GM19324 (cell line): ENCODE measurements around the gene SEMA3D.

ENCODE experiments used
- ATAC-seq: cut with Tn5 transposase; IDR thresholded peaks from one replicate; pipeline ENCODE4 v1.9.1; 2021; ENCODE audit warnings: mild to moderate bottlenecking, moderate library complexity; ENCODE audit not compliant: unreplicated experiment, low FRiP score

SEMA3D gene

DNA sequence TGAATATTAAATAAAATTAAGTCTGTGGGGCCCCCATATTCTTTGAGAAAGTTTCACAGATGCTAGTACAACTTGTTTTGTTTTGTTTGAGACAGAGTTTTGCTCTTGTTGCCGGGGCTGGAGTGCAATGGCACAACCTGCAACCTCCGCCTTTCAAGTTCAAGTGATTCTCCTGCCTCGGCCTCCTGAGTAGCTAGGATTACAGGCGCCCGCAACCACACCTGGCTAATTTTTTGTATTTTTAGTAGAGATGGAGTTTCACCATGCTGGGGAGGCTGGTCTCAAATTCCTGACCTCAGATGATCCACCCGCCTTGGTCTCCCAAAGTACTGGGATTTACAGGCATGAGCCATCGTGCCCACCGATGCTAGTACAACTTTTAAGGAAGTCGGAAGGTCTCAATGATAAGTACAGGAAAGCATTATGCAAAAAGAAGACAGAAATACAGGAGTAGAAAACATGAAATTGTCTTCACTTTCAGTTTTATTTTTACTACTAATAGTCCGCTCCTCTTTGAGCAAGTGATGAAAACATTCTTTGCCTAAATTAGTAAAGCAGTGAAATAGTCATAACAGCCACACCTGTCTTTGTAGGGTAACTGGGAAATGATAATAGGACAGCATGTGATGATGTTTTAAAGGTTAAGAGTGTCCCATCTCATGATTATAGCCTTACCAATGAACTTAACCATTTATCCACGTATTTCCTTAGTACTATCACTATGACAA is 147.5 kb downstream of the SEMA3D start:
- peak; percentile 91 for ATAC-seq

DNA sequence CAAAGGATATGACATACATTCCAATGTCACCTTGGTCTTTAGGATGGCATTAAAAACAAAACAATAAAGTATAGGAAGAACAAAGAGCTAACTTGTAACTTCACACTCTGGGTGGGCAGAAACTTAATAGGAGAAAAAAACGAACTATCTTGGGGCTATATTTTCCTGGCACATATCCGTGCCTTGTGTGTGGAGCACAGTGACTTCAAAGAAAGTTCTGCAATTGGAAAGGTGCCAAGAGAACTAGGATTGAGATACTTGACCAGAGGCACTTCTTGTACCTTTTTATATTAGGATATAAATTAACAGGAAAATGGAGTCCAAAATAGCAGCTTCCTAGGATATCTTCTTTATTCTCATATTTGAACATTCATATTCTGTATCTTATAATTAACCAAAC is 148.4 kb downstream of the SEMA3D start:
- ATAC-seq: no peak

DNA sequence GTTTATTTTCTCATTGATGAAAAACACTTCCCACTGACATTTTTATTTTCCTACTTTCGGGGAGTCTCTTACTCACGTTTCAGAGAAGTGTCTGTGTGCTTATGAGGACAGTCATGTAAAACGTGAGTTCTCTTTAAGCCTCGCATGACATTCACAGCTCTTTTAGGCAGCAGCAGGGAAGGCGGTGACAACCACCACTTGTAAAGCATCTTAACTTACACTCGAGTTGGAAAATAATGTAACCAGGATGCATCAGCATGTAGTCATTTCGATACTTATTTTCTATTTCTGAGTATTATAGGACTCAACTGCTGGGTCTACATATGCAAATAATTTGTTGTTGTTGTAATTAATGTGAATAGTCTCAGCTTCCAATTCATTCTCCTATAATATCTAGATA is 153.6 kb downstream of the SEMA3D start:
- ATAC-seq: no peak

DNA sequence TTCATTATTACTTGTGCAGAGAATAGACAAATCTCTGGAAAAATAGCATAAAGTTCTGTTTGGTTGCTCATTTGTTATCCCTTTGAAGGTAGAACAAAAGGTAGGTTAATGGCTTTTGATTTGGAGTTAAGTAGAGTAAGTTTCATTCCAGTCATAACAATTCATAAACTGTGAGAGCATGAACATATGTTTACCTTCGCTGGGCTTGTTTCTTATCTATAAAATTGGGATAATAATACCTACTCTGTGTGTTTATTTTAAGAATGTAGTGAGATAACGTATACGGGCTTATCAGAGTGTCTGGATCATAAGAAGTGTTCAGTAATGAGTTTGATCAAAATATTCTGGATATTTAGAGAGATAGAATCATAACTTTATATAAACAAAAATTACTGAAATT is 155.4 kb downstream of the SEMA3D start:
- no peak for ATAC-seq

- no peak for ATAC-seq
Measured at GRCh38 chr7:85030893-85031292, 156.0 kb downstream of the SEMA3D start.

DNA sequence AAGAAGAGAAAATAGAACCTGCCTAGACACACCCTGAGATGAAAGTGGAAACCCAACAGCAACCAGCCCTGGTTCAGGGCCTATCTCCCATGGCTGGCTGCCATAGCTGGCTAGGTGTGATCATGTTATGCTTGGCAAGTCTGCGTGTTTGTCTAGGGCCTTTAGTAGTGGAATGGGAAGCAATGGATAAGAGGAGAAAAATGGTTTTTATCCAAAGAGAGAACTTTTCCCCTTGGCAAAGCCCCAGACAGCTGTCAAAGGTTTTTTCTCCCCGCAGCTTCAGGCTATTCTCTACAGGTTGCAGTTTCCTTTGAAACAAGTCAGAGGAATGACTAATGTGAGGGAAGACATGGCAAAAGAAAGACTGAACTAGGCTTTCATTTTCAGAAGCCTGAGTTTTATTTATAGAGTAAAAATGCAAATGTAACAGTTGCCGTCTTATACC is 161.5 kb downstream of the SEMA3D start:
- peak; percentile 93 for ATAC-seq

DNA sequence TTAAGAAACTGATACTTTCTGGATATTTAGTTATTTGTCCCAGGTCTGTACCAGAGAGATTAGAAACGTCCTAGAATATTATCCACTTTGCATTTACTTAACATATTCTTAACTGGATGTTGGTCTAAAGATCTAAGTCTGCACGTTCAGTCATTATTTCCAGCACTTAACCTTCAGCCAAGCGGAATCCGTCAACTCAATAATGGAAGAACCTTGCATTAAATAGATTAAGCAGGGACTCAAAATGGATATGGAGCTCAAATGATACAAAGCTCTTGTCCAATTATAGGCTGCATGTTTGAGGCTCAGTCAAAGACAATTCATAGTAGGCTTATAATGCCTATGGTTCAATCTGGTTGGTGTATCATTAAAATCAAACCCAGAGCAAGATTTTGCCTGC is 162.9 kb downstream of the SEMA3D start:
- no peak for ATAC-seq

GRCh38 chr7:85023066-85023712 is 163.7 kb downstream of the SEMA3D start:
- ATAC-seq: no peak

GRCh38 chr7:85022064-85022697 is 164.7 kb downstream of the SEMA3D start:
- no peak for ATAC-seq

- no peak for ATAC-seq
Measured at GRCh38 chr7:85021101-85021704, 165.7 kb downstream of the SEMA3D start.

DNA sequence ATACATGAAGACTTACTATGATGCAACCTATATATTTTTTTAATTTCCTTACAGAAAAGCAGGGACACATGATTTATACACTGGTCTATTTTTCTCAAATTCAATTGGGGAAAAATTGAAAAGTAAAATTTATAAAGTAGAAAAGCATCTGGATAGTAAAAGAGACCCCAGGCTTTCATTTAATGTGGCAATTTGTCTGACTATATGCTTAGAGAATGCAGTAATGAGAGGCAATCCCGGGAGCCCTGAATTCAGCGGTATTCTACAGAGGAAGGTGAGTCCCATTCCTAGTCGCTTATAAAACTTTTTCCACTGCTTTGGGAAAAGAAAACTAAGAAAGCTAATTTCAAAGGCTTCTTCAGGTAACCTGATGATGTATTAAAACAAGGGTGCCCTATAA is 167.1 kb downstream of the SEMA3D start:
- no peak for ATAC-seq

DNA sequence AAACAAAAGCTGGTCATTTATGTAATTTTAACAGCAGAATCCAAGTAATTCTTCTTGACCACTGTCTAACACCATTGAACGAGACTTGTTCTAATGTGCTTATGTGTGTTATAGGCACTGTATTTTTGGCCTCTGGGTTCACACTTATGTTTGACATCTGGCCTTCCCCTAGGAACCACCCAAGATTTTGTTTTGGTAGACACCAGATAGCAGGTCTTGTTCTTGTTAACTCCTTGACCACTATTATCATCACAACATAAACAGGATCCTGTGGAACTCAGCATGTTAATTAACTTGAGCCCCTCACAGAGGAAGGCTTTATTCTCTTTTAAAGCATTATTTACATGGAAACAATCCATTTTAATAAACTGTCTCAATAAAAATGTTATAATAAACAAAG is 167.7 kb downstream of the SEMA3D start:
- no peak for ATAC-seq

DNA sequence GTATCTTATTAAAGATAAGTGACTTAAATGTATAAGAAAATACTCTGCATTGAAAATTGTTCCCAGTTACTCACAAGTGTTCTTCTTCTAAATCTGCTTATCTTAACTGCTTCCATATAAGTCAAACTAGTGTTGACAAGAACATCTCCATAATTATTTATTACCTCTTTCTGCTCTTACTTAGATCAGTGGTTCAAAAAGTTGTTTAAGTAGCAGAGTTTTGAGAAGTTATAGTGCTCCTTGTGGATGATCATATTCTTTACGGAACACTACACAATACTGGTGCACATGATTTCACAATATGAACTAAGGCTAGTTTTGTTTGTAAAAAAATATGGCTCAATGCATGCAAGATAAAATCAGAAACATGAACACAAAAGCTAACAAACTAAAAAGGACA is 168.4 kb downstream of the SEMA3D start:
- no peak for ATAC-seq

DNA sequence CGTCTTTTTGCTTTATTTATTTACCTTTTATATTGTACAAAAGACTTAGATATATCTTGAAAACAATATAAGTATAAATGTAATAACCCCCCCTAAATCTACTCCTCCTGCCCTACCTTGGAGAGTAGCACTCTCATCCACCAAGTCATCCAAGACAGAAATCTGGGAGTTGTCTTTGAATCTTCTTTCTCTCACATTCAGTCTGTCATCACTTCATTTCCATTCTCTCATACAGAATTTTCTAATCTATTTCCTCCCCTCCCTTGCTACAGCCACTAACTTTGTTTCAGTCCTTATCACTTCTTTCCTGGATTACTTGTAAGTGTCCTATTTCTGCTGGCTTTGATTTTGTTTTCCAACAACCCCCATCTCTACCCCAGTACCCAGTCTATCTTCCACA is 170.6 kb downstream of the SEMA3D start:
- ATAC-seq: no peak

- ATAC-seq: no peak
Measured at GRCh38 chr7:85014936-85015660, 171.8 kb downstream of the SEMA3D start.

GRCh38 chr7:85011127-85011526 is 175.7 kb downstream of the SEMA3D start:
- no peak for ATAC-seq

DNA sequence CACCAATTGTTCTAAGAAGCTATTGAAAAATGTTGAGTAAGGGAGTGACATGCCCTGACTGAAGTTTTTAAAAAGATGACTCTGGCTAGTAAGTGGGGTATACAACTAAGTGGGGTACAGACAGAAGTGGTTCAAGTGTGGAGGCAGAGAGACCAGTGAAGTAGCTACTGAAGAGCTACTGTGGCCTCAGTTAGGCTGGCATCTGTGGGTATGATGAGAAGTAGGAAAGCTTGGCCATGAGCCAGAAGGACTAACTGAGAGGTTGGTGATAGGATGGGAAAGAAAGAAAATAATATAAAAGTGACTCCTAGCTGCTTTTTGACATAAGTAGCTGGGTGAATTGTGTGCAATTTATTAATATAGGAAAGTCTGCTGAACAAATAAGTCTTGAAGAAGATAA is 176.6 kb downstream of the SEMA3D start:
- no peak for ATAC-seq

GRCh38 chr7:85006754-85007153 is 180.1 kb downstream of the SEMA3D start:
- no peak for ATAC-seq

- no peak for ATAC-seq
Measured at GRCh38 chr7:85004402-85004801, 182.5 kb downstream of the SEMA3D start.

GRCh38 chr7:85001495-85002345 is 185.1 kb downstream of the SEMA3D start:
- no peak for ATAC-seq
